ENCODE results near the gene HOXA11.

Gene HOXA11

DNA sequence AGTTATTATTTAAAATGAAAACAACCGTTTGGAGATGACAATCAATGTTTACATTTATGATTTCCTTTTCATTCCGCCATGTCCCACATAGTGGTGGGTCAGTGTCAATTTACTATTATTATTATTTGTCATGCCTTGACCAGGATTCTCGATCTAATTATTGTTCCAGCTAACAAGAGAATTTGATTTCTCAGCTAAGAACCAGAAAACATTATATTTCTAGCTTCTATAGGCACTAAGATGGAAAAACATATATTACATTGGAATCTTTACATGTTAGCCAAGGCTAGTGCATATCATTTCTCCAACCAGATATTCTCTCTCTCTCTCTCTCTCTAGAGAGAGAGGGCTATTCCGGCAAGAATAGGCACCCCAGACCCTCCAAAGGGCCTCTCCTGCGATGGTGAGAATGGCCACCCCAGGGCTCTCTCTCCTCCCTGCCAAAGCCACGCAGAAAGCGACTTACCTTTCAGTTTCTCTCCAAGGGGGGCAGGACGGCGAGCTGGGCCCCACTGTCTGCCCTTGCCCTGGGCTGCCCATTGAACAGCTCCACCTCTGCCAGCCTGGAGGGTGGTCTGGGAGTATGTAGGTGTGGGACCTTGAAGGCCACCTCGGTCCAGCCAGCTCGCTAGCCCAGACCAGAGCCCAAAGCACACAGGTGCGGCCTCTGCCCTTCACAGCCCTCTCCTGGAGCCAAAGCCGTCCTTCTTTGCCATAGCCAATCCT, 35.0 kb downstream of the HOXA11 start:
- Histone ChIP-seq H3K4me1 (ENCODE audit: control insufficient read depth, insufficient read depth, low read length) (peaks cover 54% of the 10 kb centered on the region), H3K4me3 (ENCODE audit: low read length) (peak overlapping the region; percentile 83), H3K9ac (ENCODE audit: low read depth, low read length) (peak overlapping the region; percentile 89), H3K9me3 (replicated peaks; ENCODE audit: low read length) (no peaks in the 10 kb centered on the region), H3K27me3 (ENCODE audit: control insufficient read depth, insufficient read depth, low read length) (no peaks in the 10 kb centered on the region), H3K36me3 (ENCODE audit: insufficient read depth, low read length) (peaks cover 18% of the 10 kb centered on the region), H3K4me2 (ENCODE audit: low read length) (peak overlapping the region; percentile 98)

DNA sequence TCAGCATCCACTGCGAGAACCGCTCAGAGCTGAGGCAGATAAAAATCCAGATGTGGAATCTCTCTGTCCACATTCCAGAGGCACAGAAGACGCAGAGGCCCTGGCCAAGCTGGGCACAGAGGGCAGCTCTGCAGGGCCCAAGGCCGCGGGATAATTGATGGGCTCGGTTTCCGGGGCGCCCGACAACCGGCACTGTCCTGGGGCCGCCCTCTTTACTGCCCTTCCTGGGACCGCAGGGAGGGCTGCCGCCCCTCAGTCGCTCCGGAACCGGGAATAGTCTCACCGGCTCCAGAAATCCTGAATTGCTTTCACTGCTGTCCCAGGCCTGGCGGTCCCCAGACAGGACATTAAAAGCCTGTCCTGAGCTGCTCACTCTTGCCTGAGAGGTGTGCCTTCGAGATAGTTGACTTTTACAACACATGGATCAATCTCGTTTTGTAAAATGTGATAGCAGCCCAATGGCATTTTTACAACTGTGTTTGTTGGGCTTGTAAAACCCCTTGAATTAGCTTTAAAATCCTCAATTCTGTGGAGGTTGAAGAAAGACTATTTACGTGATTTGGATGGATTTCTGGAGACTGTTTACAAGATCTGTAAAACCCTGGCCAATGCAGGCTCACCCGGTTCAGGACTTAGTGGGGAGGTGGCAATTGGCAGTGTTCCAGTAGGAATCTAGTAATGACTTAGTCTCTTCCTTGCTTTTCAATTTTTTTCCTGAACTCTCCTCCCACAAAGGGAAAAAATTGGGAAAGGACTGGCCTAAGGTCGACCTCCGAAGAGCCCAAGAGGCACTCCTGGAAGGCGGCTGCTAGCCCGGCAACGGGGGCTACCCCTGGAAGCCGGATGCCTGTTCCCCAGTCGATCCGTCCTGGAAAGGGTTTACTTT, 36.0 kb downstream of the HOXA11 start:
- H3K9me3 ChIP-seq (replicated peaks; ENCODE audit: low read length), result no peaks in the 10 kb centered on the region
- peak overlapping the region; percentile 89 for H3K9ac ChIP-seq (ENCODE audit: low read depth, low read length)
- H3K27me3 ChIP-seq (ENCODE audit: control insufficient read depth, insufficient read depth, low read length), result no peaks in the 10 kb centered on the region
- H3K4me2 ChIP-seq (ENCODE audit: low read length), result peak overlapping the region; percentile 98
- H3K4me3 ChIP-seq (ENCODE audit: low read length), result peak overlapping the region; percentile 72
- H3K36me3 ChIP-seq (ENCODE audit: insufficient read depth, low read length), result peaks cover 28% of the 10 kb centered on the region
- H3K4me1 ChIP-seq (ENCODE audit: control insufficient read depth, insufficient read depth, low read length), result peaks cover 52% of the 10 kb centered on the region

GRCh38 chr7:27148031-27148755, 36.8 kb downstream of the HOXA11 start:
- H3K9me3 ChIP-seq (replicated peaks; ENCODE audit: low read length), result no peaks in the 10 kb centered on the region
- H3K27me3 ChIP-seq (ENCODE audit: control insufficient read depth, insufficient read depth, low read length), result no peaks in the 10 kb centered on the region
- peak overlapping the region; percentile 89 for H3K9ac ChIP-seq (ENCODE audit: low read depth, low read length)
- peaks cover 30% of the 10 kb centered on the region for H3K36me3 ChIP-seq (ENCODE audit: insufficient read depth, low read length)
- peak overlapping the region; percentile 98 for H3K4me2 ChIP-seq (ENCODE audit: low read length)
- H3K4me1 ChIP-seq (ENCODE audit: control insufficient read depth, insufficient read depth, low read length), result peaks cover 45% of the 10 kb centered on the region
- H3K4me3 ChIP-seq (ENCODE audit: low read length), result peak overlapping the region; percentile 72

DNA sequence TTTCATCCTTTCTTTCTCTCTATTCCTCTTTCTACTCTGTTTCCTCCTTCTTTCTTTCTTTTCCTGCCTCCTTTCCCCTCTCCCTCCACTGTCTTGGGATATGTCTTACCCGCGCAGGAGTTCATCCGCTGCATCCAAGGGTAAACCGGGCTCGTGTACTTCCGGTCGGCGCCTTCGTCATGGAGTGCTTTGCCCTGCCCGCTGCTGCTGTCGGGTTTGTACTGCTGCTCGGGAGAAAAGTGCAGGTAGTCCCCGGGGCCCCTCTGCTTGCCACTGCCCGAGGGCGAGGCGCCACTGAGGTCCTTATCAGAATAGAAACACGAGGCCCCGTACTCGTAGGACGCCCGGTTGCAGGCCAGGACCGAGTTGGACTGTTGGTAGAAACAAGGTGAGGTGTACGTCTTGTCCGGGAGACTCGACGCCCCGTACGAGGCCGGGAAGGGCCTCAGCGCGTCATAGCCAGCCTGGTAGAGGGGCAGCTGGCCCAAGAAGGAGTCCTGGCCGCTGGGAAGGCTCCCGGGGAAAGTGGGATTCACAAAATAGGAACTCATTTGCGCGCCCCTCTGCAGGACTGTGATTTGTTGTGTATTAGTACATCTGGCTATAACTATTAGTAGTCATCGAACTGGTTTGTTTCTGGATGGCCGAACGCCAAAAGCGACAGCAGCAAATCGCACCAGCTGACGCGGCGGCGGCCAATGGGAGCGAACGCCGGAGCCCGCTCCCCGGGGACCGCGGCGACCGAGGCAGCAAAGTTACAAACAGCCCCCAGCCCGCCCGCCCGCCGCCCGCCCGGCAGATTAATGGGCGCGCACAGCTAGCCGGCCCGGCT, 37.6 kb downstream of the HOXA11 start, which contains the start of gene HOXA6:
TSS of gene HOXA6 (minus strand) at position 576 of the 832 bp plus-strand sequence. CDS start at position 551, 25 bp downstream.
- Histone ChIP-seq H3K4me1 (ENCODE audit: control insufficient read depth, insufficient read depth, low read length) (peaks cover 37% of the 10 kb centered on the region), H3K4me3 (ENCODE audit: low read length) (peak within 1 kb of the TSS; percentile 72), H3K9me3 (replicated peaks; ENCODE audit: low read length) (no peaks in the 10 kb centered on the region), H3K27me3 (ENCODE audit: control insufficient read depth, insufficient read depth, low read length) (no peaks in the 10 kb centered on the region), H3K4me2 (ENCODE audit: low read length) (peak within 1 kb of the TSS; percentile 98), H3K9ac (ENCODE audit: low read depth, low read length) (peak within 1 kb of the TSS; percentile 89), H3K36me3 (ENCODE audit: insufficient read depth, low read length) (peaks cover 33% of the 10 kb centered on the region)

GRCh38 chr7:27146491-27147198, 38.4 kb downstream of the HOXA11 start:
- H3K9ac ChIP-seq (ENCODE audit: low read depth, low read length), result no peak overlapping the region
- H3K36me3 ChIP-seq (ENCODE audit: insufficient read depth, low read length), result peaks cover 36% of the 10 kb centered on the region
- H3K27me3 ChIP-seq (ENCODE audit: control insufficient read depth, insufficient read depth, low read length), result no peaks in the 10 kb centered on the region
- peaks cover 33% of the 10 kb centered on the region for H3K4me1 ChIP-seq (ENCODE audit: control insufficient read depth, insufficient read depth, low read length)
- no peak overlapping the region for H3K4me3 ChIP-seq (ENCODE audit: low read length)
- H3K9me3 ChIP-seq (replicated peaks; ENCODE audit: low read length), result no peaks in the 10 kb centered on the region
- peak overlapping the region; percentile 98 for H3K4me2 ChIP-seq (ENCODE audit: low read length)

DNA sequence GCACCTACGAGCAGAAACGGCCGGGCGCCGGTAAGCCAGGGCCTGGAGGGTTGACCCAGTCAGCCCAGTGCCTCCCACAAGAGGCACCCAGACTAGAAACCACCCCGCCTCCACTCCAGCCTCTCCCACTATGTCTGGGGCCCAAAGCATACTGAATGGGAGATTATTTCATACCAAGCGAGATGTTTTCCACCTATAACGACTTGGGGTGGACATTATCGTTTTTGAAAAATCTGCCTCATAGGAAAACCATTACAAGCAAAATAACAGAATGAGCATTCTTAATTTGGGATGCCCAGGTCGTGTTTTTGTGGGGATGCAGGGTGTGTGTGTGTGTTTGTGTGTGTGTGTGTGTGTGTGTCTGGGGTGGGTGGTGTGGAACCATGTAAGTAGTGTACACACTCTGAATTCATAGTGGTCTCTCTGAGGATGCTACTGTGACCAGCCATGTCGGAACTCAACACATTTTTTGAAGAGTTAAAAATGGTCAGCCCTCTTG, 39.1 kb downstream of the HOXA11 start:
- Histone ChIP-seq H3K4me1 (ENCODE audit: control insufficient read depth, insufficient read depth, low read length) (peaks cover 33% of the 10 kb centered on the region), H3K27me3 (ENCODE audit: control insufficient read depth, insufficient read depth, low read length) (no peaks in the 10 kb centered on the region), H3K4me3 (ENCODE audit: low read length) (no peak overlapping the region), H3K9me3 (replicated peaks; ENCODE audit: low read length) (no peaks in the 10 kb centered on the region), H3K9ac (ENCODE audit: low read depth, low read length) (no peak overlapping the region), H3K4me2 (ENCODE audit: low read length) (no peak overlapping the region), H3K36me3 (ENCODE audit: insufficient read depth, low read length) (peaks cover 42% of the 10 kb centered on the region)

DNA sequence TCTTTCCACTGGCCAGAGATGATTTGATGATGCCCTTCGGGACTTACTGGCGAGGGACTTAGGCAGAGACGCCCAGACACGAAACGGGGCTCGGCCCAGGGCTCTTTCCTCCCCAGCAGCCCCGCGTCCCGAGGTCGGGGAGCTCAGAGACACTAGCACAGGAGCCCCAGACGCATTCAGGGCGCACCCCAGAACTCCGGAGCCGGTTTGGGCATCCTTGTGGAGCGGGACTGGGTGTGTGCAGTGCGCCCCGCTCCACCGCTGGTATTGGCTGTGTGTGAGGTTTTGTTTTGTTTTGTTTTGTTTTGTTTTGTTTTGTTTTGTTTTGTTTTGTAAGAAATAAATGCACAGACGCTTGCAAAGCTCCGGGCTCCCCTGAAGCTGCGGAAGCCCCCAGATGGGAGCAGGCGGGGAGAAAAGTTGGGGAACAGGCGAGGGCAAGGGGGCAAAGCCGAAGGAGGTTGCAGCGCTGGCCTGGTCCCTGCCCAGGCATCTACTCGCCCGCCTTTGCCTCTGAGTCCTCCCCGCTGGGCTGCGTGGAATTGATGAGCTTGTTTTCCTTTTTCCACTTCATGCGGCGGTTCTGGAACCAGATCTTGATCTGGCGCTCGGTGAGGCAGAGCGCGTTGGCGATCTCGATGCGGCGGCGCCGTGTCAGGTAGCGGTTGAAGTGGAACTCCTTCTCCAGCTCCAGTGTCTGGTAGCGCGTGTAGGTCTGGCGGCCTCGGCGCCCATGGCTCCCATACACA, 39.7 kb downstream of the HOXA11 start:
- peaks cover 44% of the 10 kb centered on the region for H3K36me3 ChIP-seq (ENCODE audit: insufficient read depth, low read length)
- no peak overlapping the region for H3K4me2 ChIP-seq (ENCODE audit: low read length)
- no peaks in the 10 kb centered on the region for H3K9me3 ChIP-seq (replicated peaks; ENCODE audit: low read length)
- no peak overlapping the region for H3K4me3 ChIP-seq (ENCODE audit: low read length)
- H3K9ac ChIP-seq (ENCODE audit: low read depth, low read length), result no peak overlapping the region
- H3K27me3 ChIP-seq (ENCODE audit: control insufficient read depth, insufficient read depth, low read length), result no peaks in the 10 kb centered on the region
- H3K4me1 ChIP-seq (ENCODE audit: control insufficient read depth, insufficient read depth, low read length), result peaks cover 32% of the 10 kb centered on the region

DNA sequence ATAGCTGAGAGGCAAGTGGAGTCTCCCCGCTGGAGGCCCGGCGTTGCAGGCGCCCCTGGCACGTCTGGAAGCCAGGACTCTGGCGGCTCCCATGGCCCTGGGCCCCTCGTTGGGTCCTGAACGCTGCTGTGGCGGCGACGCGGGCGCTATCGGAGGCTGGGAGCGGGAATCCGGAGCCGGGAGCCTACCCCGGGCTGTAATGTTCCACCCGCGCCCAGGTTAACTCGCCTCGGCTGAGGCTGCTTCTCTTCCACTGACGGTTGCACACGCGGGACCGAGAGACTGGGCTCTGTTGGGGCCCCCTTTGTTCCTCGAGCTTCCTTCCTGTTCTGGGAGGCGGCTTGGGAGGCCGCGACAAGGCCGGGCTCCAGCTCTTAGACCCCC, 40.3 kb downstream of the HOXA11 start:
- no peak overlapping the region for H3K4me3 ChIP-seq (ENCODE audit: low read length)

GRCh38 chr7:27143950-27144780, 40.9 kb downstream of the HOXA11 start:
- Histone ChIP-seq H3K4me3 (ENCODE audit: low read length) (no peak overlapping the region), H3K27me3 (ENCODE audit: control insufficient read depth, insufficient read depth, low read length) (no peaks in the 10 kb centered on the region), H3K4me2 (ENCODE audit: low read length) (peak overlapping the region; percentile 91), H3K4me1 (ENCODE audit: control insufficient read depth, insufficient read depth, low read length) (peaks cover 20% of the 10 kb centered on the region), H3K9me3 (replicated peaks; ENCODE audit: low read length) (no peaks in the 10 kb centered on the region), H3K9ac (ENCODE audit: low read depth, low read length) (no peak overlapping the region), H3K36me3 (ENCODE audit: insufficient read depth, low read length) (peaks cover 52% of the 10 kb centered on the region)

More for the DNA sequence above, 40.3 kb downstream of the HOXA11 start:
- no peak overlapping the region for H3K9ac ChIP-seq (ENCODE audit: low read depth, low read length)
- no peak overlapping the region for H3K4me2 ChIP-seq (ENCODE audit: low read length)
- H3K9me3 ChIP-seq (replicated peaks; ENCODE audit: low read length), result no peaks in the 10 kb centered on the region
- no peaks in the 10 kb centered on the region for H3K27me3 ChIP-seq (ENCODE audit: control insufficient read depth, insufficient read depth, low read length)
- H3K36me3 ChIP-seq (ENCODE audit: insufficient read depth, low read length), result peaks cover 50% of the 10 kb centered on the region
- peaks cover 26% of the 10 kb centered on the region for H3K4me1 ChIP-seq (ENCODE audit: control insufficient read depth, insufficient read depth, low read length)

All from skeletal muscle satellite cell (primary cell).